PC-3 (cell line): ENCODE data around the gene KIF6.

ENCODE experiments used
- EZH2 ChIP-seq: fragments of 300-600 bp; sonication (generic); IDR thresholded peaks from one replicate; pipeline ENCODE4 v1.6.1; 2017; ENCODE audit warnings: antibody characterized with exemption, mild to moderate bottlenecking, low read length; ENCODE audit not compliant: unreplicated experiment
- TF ChIP-seq, protein P1 (sequence below): fragments of 300-600 bp; sonication (generic); conservative IDR thresholded peaks from 2 replicates; pipeline ENCODE4 v1.5.1; 2017; ENCODE audit warnings: antibody characterized with exemption, low read depth, mild to moderate bottlenecking, low read length

DNA sequence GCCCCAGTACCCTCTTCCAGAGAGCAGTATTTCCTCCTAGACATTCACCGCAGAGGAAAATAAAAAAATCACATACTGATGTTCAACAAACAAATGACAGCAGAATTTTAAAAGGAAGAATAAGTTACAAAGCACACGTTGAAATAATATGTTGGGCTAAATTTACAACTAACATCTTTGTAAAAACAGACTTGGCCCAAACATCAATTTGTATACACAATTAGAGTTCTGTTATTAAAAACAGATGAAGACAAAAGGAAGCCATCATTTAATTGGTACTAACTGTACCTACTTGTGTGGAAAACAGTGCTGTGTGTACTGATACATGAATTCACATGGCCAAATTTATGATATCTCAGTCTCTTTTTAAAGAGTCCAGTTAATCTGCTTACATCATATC lies 46.3 kb downstream of the KIF6 start:
- TF ChIP-seq, protein P1, sequence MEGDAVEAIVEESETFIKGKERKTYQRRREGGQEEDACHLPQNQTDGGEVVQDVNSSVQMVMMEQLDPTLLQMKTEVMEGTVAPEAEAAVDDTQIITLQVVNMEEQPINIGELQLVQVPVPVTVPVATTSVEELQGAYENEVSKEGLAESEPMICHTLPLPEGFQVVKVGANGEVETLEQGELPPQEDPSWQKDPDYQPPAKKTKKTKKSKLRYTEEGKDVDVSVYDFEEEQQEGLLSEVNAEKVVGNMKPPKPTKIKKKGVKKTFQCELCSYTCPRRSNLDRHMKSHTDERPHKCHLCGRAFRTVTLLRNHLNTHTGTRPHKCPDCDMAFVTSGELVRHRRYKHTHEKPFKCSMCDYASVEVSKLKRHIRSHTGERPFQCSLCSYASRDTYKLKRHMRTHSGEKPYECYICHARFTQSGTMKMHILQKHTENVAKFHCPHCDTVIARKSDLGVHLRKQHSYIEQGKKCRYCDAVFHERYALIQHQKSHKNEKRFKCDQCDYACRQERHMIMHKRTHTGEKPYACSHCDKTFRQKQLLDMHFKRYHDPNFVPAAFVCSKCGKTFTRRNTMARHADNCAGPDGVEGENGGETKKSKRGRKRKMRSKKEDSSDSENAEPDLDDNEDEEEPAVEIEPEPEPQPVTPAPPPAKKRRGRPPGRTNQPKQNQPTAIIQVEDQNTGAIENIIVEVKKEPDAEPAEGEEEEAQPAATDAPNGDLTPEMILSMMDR, result no peak
- TF ChIP-seq EZH2, result no peak
